ENCODE measurements around the gene MTOR.

MTOR gene

GRCh38 chr1:11193376-11193775, 69.0 kb downstream of the MTOR start:
- H3K4me3 ChIP-seq (ENCODE audit: low read depth, low read length), result no peak overlapping the region
- no peak for DNase-seq (ENCODE audit: low read depth)
- no peak for TF ChIP-seq CTCF (IDR thresholded peaks at IDR 0.05; ENCODE audit: control insufficient read depth, extremely low read depth, insufficient read depth)

GRCh38 chr1:11188858-11189451, 73.4 kb downstream of the MTOR start, which contains the start of gene ANGPTL7:
TSS of gene ANGPTL7 (plus strand) at chr1:11189355. CDS start at chr1:11189580, 225 bp downstream.
- H3K4me3 ChIP-seq (ENCODE audit: low read depth, low read length), result no peak within 1 kb of the TSS
- DNase-seq (ENCODE audit: low read depth), result no peak
- TF ChIP-seq CTCF (IDR thresholded peaks at IDR 0.05; ENCODE audit: control insufficient read depth, extremely low read depth, insufficient read depth), result no peak

- no peak for TF ChIP-seq CTCF (IDR thresholded peaks at IDR 0.05; ENCODE audit: control insufficient read depth, extremely low read depth, insufficient read depth)
- no peak for DNase-seq (ENCODE audit: low read depth)
- H3K4me3 ChIP-seq (ENCODE audit: low read depth, low read length), result no peak overlapping the region
Observed at GRCh38 chr1:11188381-11188780, 74.0 kb downstream of the MTOR start.

GRCh38 chr1:11187931-11188330, 74.4 kb downstream of the MTOR start:
- no peak overlapping the region for H3K4me3 ChIP-seq (ENCODE audit: low read depth, low read length)
- TF ChIP-seq CTCF (IDR thresholded peaks at IDR 0.05; ENCODE audit: control insufficient read depth, extremely low read depth, insufficient read depth), result no peak
- DNase-seq (ENCODE audit: low read depth), result no peak

- no peak for TF ChIP-seq CTCF (IDR thresholded peaks at IDR 0.05; ENCODE audit: control insufficient read depth, extremely low read depth, insufficient read depth)
- DNase-seq (ENCODE audit: low read depth), result no peak
- H3K4me3 ChIP-seq (ENCODE audit: low read depth, low read length), result no peak overlapping the region
Observed at GRCh38 chr1:11187494-11187893, 74.9 kb downstream of the MTOR start.

- no peak for DNase-seq (ENCODE audit: low read depth)
- no peak overlapping the region for H3K4me3 ChIP-seq (ENCODE audit: low read depth, low read length)
- TF ChIP-seq CTCF (IDR thresholded peaks at IDR 0.05; ENCODE audit: control insufficient read depth, extremely low read depth, insufficient read depth), result no peak
Observed at GRCh38 chr1:11187000-11187399, 75.4 kb downstream of the MTOR start.

GRCh38 chr1:11184973-11185372, 77.4 kb downstream of the MTOR start:
- TF ChIP-seq CTCF (IDR thresholded peaks at IDR 0.05; ENCODE audit: control insufficient read depth, extremely low read depth, insufficient read depth), result no peak
- H3K4me3 ChIP-seq (ENCODE audit: low read depth, low read length), result no peak overlapping the region
- no peak for DNase-seq (ENCODE audit: low read depth)

Data from LNCaP clone FGC (cell line).